Liver (tissue), 3 donors: ENCODE results near the gene U2AF2.

Experiments used
- RAD21 ChIP-seq, 2 donors: IDR thresholded peaks; 2 replicates each; pipeline ENCODE4 v1.6.1; 2016; ENCODE audit warnings: antibody characterized with exemption in 2 of 2, mild to moderate bottlenecking in 2 of 2
- TF ChIP-seq, protein P1 (sequence below): fragments of 150-350 bp; IDR thresholded peaks from 2 replicates; pipeline ENCODE4 v1.5.1; 2017; ENCODE audit warnings: improper control_type of control experiment, low read depth, low read length; ENCODE audit not compliant: missing input control
- TF ChIP-seq, protein P2 (sequence below): IDR thresholded peaks from 2 replicates; pipeline ENCODE4 v1.6.1; 2016; ENCODE audit warnings: antibody characterized with exemption
- donor health status: healthy.
- donor health status: healthy.

DNA sequence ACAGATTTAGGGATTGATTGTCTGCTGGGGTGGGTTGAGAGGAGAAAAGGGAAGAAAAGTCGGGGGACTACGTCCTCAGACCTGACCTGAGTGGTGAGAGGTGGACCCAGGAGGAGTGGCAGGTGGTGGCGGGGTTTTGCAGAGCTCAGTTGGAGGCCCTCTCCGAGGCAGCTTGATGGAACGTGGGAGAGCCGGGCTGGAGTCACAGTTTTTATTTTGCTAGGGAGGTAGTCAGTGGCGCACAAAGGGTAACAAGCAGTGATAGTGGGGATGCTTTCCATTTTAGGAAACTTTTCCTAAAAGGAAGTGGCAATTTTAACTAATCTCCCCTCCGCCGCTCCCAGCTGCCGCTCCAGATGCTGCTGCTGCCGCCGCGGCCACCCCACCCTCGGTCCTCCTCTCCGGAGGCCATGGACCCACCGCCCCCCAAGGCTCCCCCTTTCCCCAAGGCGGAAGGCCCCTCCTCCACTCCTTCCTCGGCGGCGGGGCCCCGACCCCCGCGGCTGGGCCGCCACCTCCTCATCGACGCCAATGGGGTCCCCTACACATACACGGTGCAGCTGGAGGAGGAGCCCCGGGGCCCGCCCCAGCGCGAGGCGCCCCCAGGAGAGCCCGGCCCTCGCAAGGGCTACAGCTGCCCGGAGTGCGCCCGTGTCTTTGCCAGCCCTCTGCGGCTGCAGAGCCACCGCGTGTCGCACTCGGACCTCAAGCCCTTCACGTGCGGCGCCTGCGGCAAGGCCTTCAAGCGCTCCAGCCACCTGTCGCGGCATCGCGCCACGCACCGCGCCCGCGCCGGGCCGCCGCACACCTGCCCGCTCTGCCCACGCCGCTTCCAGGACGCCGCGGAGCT, 12.5 kb upstream of the U2AF2 start:
- TF ChIP-seq, protein P1, sequence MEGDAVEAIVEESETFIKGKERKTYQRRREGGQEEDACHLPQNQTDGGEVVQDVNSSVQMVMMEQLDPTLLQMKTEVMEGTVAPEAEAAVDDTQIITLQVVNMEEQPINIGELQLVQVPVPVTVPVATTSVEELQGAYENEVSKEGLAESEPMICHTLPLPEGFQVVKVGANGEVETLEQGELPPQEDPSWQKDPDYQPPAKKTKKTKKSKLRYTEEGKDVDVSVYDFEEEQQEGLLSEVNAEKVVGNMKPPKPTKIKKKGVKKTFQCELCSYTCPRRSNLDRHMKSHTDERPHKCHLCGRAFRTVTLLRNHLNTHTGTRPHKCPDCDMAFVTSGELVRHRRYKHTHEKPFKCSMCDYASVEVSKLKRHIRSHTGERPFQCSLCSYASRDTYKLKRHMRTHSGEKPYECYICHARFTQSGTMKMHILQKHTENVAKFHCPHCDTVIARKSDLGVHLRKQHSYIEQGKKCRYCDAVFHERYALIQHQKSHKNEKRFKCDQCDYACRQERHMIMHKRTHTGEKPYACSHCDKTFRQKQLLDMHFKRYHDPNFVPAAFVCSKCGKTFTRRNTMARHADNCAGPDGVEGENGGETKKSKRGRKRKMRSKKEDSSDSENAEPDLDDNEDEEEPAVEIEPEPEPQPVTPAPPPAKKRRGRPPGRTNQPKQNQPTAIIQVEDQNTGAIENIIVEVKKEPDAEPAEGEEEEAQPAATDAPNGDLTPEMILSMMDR, result no peak
- TF ChIP-seq RAD21 (IDR thresholded peaks at IDR 0.05), result no peak
- TF ChIP-seq, protein P2, sequence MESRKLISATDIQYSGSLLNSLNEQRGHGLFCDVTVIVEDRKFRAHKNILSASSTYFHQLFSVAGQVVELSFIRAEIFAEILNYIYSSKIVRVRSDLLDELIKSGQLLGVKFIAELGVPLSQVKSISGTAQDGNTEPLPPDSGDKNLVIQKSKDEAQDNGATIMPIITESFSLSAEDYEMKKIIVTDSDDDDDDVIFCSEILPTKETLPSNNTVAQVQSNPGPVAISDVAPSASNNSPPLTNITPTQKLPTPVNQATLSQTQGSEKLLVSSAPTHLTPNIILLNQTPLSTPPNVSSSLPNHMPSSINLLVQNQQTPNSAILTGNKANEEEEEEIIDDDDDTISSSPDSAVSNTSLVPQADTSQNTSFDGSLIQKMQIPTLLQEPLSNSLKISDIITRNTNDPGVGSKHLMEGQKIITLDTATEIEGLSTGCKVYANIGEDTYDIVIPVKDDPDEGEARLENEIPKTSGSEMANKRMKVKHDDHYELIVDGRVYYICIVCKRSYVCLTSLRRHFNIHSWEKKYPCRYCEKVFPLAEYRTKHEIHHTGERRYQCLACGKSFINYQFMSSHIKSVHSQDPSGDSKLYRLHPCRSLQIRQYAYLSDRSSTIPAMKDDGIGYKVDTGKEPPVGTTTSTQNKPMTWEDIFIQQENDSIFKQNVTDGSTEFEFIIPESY, result no peak
